ENCODE measurements around the gene CTIF.

DNA sequence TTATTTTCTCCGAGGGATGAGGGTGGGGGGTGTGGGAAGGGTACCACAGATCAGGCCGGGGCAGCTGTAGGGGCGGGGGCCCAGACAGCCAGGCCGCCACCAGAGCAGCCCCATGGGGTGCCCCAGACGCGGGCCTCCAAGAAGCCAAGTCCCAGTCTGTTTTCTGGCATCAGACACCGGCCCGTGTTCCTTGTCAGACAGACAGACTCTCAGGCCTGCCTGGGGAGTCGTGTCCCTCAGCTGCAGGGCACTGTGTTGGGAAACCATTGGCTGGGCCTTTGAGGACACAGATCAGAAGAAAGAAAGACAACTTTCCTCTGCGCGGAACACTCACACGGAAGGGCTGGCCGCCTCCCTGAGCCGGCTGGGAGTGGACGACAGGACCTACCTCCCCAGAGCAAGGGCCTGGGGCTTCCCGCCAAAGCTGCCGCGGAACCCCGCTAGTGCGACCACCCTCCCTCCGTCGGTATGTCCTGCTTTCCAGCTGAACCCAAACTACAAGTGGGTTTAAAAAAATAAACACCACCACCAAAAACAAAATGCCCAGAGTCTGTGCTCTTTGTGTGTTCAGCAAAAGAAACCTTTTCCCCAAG, 323.9 kb downstream of the CTIF start:
- TF ChIP-seq, protein P1, sequence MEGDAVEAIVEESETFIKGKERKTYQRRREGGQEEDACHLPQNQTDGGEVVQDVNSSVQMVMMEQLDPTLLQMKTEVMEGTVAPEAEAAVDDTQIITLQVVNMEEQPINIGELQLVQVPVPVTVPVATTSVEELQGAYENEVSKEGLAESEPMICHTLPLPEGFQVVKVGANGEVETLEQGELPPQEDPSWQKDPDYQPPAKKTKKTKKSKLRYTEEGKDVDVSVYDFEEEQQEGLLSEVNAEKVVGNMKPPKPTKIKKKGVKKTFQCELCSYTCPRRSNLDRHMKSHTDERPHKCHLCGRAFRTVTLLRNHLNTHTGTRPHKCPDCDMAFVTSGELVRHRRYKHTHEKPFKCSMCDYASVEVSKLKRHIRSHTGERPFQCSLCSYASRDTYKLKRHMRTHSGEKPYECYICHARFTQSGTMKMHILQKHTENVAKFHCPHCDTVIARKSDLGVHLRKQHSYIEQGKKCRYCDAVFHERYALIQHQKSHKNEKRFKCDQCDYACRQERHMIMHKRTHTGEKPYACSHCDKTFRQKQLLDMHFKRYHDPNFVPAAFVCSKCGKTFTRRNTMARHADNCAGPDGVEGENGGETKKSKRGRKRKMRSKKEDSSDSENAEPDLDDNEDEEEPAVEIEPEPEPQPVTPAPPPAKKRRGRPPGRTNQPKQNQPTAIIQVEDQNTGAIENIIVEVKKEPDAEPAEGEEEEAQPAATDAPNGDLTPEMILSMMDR (IDR thresholded peaks at IDR 0.05) = no peak
- TF ChIP-seq ZFX (IDR thresholded peaks at IDR 0.05; ENCODE audit: borderline replicate concordance) = no peak

Data from 22Rv1 (cell line).